H1 (cell line): Measurements from ENCODE around the gene MAPKAPK5. TPM values are rescaled to one million over a fixed set of nuclear protein-coding genes. Genes with fewer than 3 reads are reported as not detected.

Experiments used
- CBX8 ChIP-seq: fragments of 300-800, 300-1000 bp; sonication (generic); IDR thresholded peaks from 2 replicates; pipeline ENCODE4 v1.7.1; 2016; ENCODE audit warnings: low read depth, low read length, borderline replicate concordance
- CTBP2 ChIP-seq: IDR thresholded peaks from 2 replicates; pipeline ENCODE4 v1.7.0; 2011; ENCODE audit warnings: borderline replicate concordance, mild to moderate bottlenecking, moderate library complexity, mixed read lengths, low read length; ENCODE audit not compliant: insufficient read depth, insufficient read length
- EP300 ChIP-seq, 2 experiments: IDR thresholded peaks; 1 replicate in 1 of 2; 2 replicates in 1 of 2; pipeline ENCODE4 v1.6.1; 2011 to 2012; ENCODE audit warnings: low read depth in 2 of 2, low read length in 2 of 2, mild to moderate bottlenecking in 2 of 2, borderline replicate concordance in 1 of 2, inconsistent platforms in 1 of 2, moderate library complexity in 1 of 2
- HDAC2 ChIP-seq, 2 experiments: fragments of 300-600 bp in 1 of 2; sonication (generic) in 1 of 2; IDR thresholded peaks; 2 replicates each; pipeline ENCODE4 v1.6.1; 2011 to 2012; ENCODE audit warnings: low read depth in 2 of 2, low read length in 2 of 2, mild to moderate bottlenecking in 2 of 2, moderate library complexity in 2 of 2, borderline replicate concordance in 1 of 2, inconsistent platforms in 1 of 2
- polyA plus RNA-seq, 7 experiments: library from polyadenylated mRNA; depleted of rRNA in 3 of 7; stranded (reverse) in 5 of 7; unstranded in 2 of 7; fragments of >200 nt in 5 of 7; fragments of 200-250 nt in 2 of 7; gene quantifications; 1 replicate in 5 of 7; 2 replicates in 1 of 7; 4 replicates in 1 of 7; pipeline versions ENCODE4 v1.2.1 to v1.2.3, GENCODE V29; 2011 to 2013; ENCODE audit warnings: missing spikeins in 2 of 7, mixed read lengths in 2 of 7
- total RNA-seq: library from RNA; stranded (reverse); fragmentation: NEBNext Ultra II Directional; extraction: Animal tissue kit (Norgen Biotek cat#: 25700); gene quantifications from 2 replicates; pipeline ENCODE4 v1.2.1, GENCODE V29; 2021

Gene MAPKAPK5
- total and polyA plus RNA-seq, 2 of the 8 experiments (the other 6 are each of a cell fraction or from before 2014, with no cell fraction given) = 40.0 to 91.5 TPM

- TF ChIP-seq CTBP2 (no peak), EP300 (IDR thresholded peaks at IDR 0.05; ENCODE audit: borderline replicate concordance in 1 of 2, low read depth in 2 of 2, low read length in 2 of 2) (no peak), CBX8 (no peak), HDAC2 (IDR thresholded peaks at IDR 0.05; ENCODE audit: borderline replicate concordance in 1 of 2, low read depth in 2 of 2, low read length in 2 of 2) (no peak)
Observed at GRCh38 chr12:111806304-111806703, 35.7 kb upstream of the MAPKAPK5 start (continued).
